HPDE6-E6E7 (cell line): Measurements from ENCODE around the gene PI4KA.

ENCODE experiments used
- DNase-seq: peaks from one replicate; pipeline ENCODE4 v3.0.0; 2011; ENCODE audit warnings: missing footprints; ENCODE audit errors: extremely low spot score

Gene PI4KA

GRCh38 chr22:20881869-20882815 is 23.5 kb upstream of the PI4KA start:
- DNase-seq, result no peak

DNA sequence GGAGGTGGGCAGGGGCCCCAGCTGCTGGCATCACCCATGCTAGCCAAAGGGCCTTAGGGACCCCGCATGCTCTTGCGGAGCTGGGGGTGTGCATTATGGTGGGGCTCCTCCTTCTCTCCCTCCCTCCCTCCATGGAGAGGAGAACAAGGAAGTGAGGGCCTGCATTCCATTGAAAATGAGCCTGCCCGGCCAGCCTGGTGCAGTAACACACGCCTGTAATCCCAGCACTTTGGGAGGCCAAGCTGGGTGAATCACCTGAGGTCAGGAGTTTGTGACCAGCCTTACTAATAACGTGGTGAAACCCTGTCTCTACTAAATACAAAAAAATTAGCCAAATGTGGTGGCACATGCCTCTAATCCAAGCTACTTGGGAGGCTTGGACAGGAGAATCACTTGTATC is 22.6 kb upstream of the PI4KA start:
- DNase-seq, result no peak

GRCh38 chr22:20877715-20878114 is 19.1 kb upstream of the PI4KA start:
- DNase-seq, result no peak

GRCh38 chr22:20875296-20875695 is 16.7 kb upstream of the PI4KA start:
- DNase-seq, result no peak

DNA sequence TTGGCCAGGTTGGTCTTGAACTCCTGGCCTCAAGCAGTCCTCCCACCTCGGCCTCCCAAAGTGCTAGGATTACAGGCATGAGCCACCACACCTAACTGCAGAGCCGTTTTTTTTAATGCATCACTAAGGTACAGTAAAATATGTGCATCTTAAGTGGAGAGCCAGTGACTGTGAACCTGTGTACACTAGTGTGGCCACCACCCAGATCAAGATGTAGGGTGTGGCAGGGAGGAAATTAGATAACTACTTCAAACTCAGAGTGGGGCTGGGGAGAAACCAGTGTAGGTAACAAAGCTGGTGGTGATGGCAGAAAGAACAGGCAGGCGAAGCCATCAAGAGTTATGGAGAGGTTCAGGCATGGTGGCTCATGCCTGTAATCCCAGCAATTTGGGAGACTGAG is 14.6 kb upstream of the PI4KA start:
- no peak for DNase-seq

DNA sequence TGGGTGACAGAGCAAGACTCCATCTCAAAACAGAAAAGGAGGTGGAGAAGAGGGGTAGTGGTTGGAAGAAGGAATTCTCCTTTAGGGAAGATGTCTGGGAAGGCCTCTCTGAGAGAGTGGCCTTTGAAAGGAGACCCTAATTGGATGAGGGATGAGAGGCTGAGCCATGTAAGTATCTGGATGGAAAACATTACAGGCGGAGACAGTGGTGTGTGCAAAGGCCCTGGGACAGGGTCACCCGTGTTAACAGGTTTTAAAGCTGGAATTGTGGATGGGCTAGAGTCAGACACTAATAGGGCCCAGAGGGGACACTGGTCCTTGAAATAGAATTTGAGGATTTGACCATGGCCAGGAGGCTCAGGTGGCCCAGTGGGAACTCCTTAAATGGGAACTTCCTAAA is 10.6 kb upstream of the PI4KA start:
- no peak for DNase-seq

GRCh38 chr22:20868025-20868962 is 9.7 kb upstream of the PI4KA start:
- no peak for DNase-seq

GRCh38 chr22:20867179-20868024 is 8.8 kb upstream of the PI4KA start:
- DNase-seq, result no peak

GRCh38 chr22:20866736-20867135 is 8.1 kb upstream of the PI4KA start:
- no peak for DNase-seq

GRCh38 chr22:20865875-20866445 is 7.3 kb upstream of the PI4KA start:
- DNase-seq, result no peak

- no peak for DNase-seq
These were observed 6.7 kb upstream of the PI4KA start for GRCh38 chr22:20865331-20865730.

- DNase-seq, result no peak
These were observed 5.7 kb upstream of the PI4KA start for GRCh38 chr22:20864186-20864908.

- DNase-seq, result no peak
These were observed 4.8 kb upstream of the PI4KA start for GRCh38 chr22:20863366-20863765.

DNA sequence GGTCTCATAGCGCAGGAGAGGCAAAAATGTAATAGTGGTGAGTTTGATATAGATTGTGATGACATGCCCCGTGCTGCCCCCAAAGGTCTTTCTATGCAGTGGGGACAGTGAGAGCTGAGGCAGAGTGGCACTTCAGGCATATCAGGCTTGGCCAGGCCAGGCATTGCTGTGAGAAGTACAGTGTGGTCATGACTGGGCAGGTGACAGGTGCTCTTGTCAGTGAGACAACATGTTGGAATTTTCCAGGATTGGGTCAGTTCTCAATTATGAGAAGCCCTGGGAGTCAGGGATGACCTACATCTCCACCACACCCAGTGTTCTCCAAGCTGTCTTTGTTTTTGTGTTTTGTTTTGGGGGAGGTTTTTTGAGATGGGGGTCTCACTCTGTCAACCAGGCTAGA is 3.9 kb upstream of the PI4KA start:
- no peak for DNase-seq

DNA sequence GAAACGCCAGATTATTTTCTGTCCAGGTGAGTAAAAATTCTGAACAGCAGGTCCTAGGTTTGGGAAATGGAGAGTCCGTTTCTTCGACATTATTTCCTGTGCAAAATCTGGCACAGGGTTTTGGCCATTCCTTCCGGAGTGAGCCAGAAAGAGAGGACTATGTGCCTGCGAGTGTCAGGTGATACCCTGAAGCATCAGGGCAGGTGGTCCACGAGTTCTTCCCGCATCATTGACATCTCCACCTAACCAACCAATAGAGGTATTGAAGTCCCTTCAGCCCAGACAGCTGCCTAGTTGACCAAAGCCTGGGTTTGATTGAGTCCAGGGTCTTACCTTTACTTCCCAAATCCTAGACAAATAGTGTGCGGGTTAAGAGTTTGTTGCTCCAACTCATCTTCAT is 1.0 kb upstream of the PI4KA start:
- no peak for DNase-seq

DNA sequence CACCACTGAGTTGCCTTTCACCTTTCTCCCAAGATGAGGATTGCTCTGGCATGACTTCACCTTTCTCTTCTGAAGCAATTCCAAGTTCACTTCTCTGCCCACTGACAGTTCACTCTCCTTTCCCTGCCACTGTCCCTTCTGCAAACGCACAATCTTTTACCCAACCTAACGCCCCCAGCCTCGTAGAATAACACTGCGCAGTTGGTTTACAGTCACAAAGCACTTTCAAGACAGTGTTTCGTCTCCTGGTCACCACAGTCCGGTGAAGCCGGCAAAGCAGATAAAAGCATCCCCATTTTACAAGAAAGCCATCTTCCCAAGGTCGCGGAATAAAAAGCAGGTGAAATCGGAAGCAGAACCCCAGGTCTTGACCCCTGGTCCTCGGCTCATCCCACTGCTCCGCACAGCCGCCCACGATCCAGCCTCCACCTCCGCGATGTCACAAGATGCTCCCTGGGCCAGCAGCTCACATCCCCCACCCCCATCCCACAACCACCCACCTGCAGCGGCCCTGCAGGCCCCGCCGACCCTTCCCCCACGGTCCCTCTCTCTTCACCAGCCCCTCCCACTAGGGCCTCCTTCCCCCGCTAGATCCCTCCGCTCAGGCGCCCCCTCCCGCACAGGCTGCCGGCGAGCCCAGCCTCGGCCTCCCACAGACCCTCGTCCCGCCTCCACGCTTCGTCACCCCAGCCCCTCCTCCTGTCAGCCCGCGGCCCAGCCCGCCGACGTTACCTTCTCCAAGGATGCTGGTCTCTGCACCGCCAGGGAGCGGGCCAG is 585 bp downstream of the PI4KA start:
- peak; percentile 62 for DNase-seq

DNA sequence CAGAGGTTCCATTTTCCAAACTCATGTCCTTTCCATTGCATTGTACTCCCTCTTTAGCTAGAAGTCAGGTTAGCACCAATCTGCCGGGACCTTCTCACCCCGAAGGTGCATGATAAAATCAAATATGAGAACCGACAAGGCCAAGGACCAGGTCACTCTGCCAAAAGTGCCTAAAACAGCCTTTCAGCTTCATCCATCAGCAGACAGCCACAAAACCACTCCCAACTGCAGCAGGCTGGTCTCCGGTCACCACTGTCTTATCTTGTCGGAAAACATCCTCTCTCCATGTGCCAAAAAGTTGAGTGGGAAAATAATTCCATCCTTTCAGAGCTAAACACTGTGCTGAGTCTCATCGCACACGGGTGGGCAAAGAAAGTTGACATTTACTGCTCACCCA is 1.4 kb downstream of the PI4KA start:
- DNase-seq, result no peak

DNA sequence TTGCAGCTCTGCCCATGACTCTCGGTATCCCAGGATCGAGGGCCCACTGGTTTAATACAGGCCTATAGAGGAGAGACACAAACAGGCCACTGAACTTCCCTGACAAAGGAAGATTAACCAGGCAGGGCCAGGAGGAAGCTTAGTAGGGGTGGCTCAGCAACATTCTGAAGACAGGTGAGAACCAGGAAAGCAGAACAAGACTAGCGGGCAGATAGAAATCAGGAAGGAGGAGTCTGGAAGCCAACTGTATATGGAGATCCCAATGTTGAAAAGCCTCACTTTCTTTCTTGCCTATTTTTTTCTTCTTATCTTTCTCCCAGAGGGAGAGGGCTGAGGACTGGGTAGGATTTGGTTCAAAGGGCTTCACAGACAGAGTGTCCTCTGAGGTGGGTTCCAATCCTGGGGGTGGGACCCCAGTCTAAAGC is 5.4 kb downstream of the PI4KA start:
- no peak for DNase-seq

GRCh38 chr22:20852503-20852902 is 6.1 kb downstream of the PI4KA start:
- no peak for DNase-seq

DNA sequence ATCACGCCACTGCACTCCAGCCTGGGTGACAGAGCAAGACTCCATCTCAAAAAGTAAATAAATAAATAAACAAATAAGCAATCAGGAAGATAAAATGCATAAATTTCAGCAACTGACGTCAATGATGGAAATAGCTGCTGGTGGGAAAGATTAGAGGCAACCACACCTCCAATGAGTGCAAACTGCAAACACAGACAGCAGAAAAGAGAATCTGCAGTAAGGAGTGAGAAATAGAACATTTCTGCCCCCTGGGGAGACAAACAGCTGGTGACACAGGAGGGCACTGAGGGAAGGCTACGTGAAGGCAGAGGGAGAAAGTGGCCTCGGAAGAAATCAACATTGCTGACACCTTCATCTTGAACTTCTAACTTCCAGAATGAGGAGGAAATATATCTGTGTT is 6.5 kb downstream of the PI4KA start:
- DNase-seq, result no peak
